Gastrocnemius medialis (tissue), 4 donors: ENCODE measurements around the gene SRGAP3. TPM values are rescaled to one million over a fixed set of nuclear protein-coding genes. Genes with fewer than 3 reads are reported as not detected.

ENCODE experiments used
- ATAC-seq, 2 donors: fragments of 150-250 bp; one replicate each; pipeline ENCODE4 v1.9.1; 2016
- DNase-seq, 2 donors: peaks; one replicate each; pipeline ENCODE4 v3.0.0-alpha.2; 2019
- H3K27ac ChIP-seq, 4 donors: fragments of 200-600 bp; sonication (generic); 1 replicate in 1 of 4; 2 replicates in 3 of 4; pipeline ENCODE4 v1.5.1; 2016 to 2018; ENCODE audit warnings: mild to moderate bottlenecking in 2 of 4, moderate library complexity in 1 of 4
- H3K27me3 ChIP-seq, 3 donors: fragments of 200-600 bp; sonication (generic) in 2 of 3; 1 replicate in 1 of 3; 2 replicates in 2 of 3; pipeline versions ENCODE4 v1.5.1 to v1.6.0; 2016 to 2019; ENCODE audit warnings: mild to moderate bottlenecking in 1 of 3, moderate library complexity in 1 of 3
- H3K36me3 ChIP-seq, 2 donors: fragments of 200-600 bp; sonication (generic) in 1 of 2; one replicate each; pipeline ENCODE4 v1.5.1; 2017 to 2018
- H3K4me1 ChIP-seq, 2 donors: fragments of 200-600 bp; sonication (generic) in 1 of 2; one replicate each; pipeline ENCODE4 v1.5.1; 2016 to 2017; ENCODE audit warnings: mild to moderate bottlenecking in 2 of 2
- H3K4me3 ChIP-seq, 4 donors: fragments of 200-600 bp; sonication (generic) in 3 of 4; 1 replicate in 1 of 4; 2 replicates in 3 of 4; pipeline ENCODE4 v1.5.1; 2016 to 2019; ENCODE audit warnings: mild to moderate bottlenecking in 2 of 4
- H3K9me3 ChIP-seq, 3 donors: fragments of 200-600 bp; sonication (generic) in 2 of 3; 1 replicate in 1 of 3; 2 replicates in 2 of 3; pipeline ENCODE4 v1.5.1; 2016 to 2019
- POLR2A ChIP-seq, 2 donors: fragments of 450-650 bp; IDR thresholded peaks; one replicate each; pipeline ENCODE4 v1.6.1; 2017; ENCODE audit warnings: antibody characterized with exemption in 2 of 2, mild to moderate bottlenecking in 2 of 2, moderate library complexity in 2 of 2
- in situ Hi-C, 4 donors: fragments of 200-750 bp; cut with MboI; loops; one replicate each; pipeline versions ENCODE4 v1.15.0 to v1.8.0; 2017; ENCODE audit warnings: low sequenced_read_pairs in 4 of 4
- intact Hi-C: fragments of 100-400 bp; cut with DNase I; formaldehyde crosslinking; loops from one replicate; pipeline ENCODE4 v1.15.1; 2023; ENCODE audit warnings: low total_unique reads
- total RNA-seq, 4 donors: library from RNA; depleted of rRNA; stranded (reverse); fragments of >200 nt; gene quantifications; one replicate each; pipeline versions ENCODE4 v1.1.0 to v1.2.3, GENCODE V29; 2016
- TF ChIP-seq, protein P1 (sequence below), 5 experiments: fragments of 450-650 bp in 3 of 5; fragments of 200-600 bp in 2 of 5; sonication (generic) in 2 of 5; IDR thresholded peaks in 4 of 5; conservative IDR thresholded peaks in 1 of 5; 1 replicate in 4 of 5; 2 replicates in 1 of 5; pipeline ENCODE4 v1.5.1; 2016 to 2019; ENCODE audit warnings: antibody characterized with exemption in 5 of 5, mild to moderate bottlenecking in 3 of 5, moderate library complexity in 3 of 5

The SRGAP3 gene
- total RNA-seq, 4 donors from 2014 or later: 1.3 to 2.3 (median 1.8) TPM

DNA sequence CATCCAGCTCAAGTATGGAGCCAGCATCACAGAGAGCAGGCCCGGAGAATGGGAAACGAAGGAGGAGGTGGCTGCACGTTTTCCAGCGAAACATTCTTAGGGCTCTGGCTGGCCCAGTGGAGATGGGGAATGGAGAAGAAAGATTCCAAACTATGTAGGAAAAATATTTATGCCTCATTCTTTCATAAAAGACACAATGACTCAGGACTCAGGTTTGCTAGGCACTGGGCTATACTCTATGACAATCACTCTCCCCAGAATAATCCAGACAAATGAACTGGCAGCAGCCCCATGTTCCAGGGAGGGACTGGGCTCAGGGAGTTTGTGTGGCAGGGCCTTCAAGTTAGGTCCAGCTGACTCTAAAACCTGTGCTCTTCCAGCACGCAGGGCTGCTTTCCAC, 175.4 kb downstream of the SRGAP3 start:
- TF ChIP-seq, protein P1, sequence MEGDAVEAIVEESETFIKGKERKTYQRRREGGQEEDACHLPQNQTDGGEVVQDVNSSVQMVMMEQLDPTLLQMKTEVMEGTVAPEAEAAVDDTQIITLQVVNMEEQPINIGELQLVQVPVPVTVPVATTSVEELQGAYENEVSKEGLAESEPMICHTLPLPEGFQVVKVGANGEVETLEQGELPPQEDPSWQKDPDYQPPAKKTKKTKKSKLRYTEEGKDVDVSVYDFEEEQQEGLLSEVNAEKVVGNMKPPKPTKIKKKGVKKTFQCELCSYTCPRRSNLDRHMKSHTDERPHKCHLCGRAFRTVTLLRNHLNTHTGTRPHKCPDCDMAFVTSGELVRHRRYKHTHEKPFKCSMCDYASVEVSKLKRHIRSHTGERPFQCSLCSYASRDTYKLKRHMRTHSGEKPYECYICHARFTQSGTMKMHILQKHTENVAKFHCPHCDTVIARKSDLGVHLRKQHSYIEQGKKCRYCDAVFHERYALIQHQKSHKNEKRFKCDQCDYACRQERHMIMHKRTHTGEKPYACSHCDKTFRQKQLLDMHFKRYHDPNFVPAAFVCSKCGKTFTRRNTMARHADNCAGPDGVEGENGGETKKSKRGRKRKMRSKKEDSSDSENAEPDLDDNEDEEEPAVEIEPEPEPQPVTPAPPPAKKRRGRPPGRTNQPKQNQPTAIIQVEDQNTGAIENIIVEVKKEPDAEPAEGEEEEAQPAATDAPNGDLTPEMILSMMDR (IDR thresholded peaks at IDR 0.05 in 4 of 5, conservative IDR thresholded peaks at IDR 0.05 in 1 of 5): no peak
- TF ChIP-seq POLR2A (IDR thresholded peaks at IDR 0.05): no peak
- H3K4me3 ChIP-seq: no peak overlapping the region
- H3K36me3 ChIP-seq: no peaks in the 10 kb centered on the region
- no peak for DNase-seq
- H3K27ac ChIP-seq: no peak overlapping the region
- H3K9me3 ChIP-seq: no peaks in the 10 kb centered on the region
- intact Hi-C loops (no loop called here), in situ Hi-C loops (loop anchor here in 1 of 4 donors (10.0 kb wide), 1 partner anchor 99 kb away; no protein-coding TSS in a partner anchor)
- no peaks in the 10 kb centered on the region for H3K27me3 ChIP-seq
- no peak for ATAC-seq
- H3K4me1 ChIP-seq: no peaks in the 10 kb centered on the region

DNA sequence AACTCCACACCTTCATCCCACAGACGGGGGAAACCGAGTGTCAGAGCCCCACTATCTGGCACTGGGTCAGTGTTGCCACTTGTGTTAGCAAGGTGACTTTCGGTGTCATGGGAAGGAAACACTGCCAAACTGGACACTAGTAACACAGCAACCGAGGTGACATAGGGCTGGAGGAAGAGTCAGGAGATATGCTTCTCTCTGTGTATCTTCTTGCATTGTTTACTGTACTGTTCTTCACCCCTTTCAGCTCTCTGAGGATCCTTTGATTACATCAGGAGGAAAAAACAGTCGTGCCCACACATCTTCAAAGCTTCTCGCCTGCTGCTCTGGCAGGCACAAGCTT, 176.8 kb downstream of the SRGAP3 start:
- TF ChIP-seq, protein P1 (IDR thresholded peaks at IDR 0.05 in 4 of 5, conservative IDR thresholded peaks at IDR 0.05 in 1 of 5): no peak
- TF ChIP-seq POLR2A (IDR thresholded peaks at IDR 0.05): no peak
- no peaks in the 10 kb centered on the region for H3K27me3 ChIP-seq
- intact Hi-C loops: no loop called here
- ATAC-seq (peak; percentile 66 to 68), DNase-seq (peak in 1 of 2 donors; percentile 18)
- no peaks in the 10 kb centered on the region for H3K36me3 ChIP-seq
- H3K9me3 ChIP-seq: no peaks in the 10 kb centered on the region
- in situ Hi-C loops: loop anchor here in 1 of 4 donors (10.0 kb wide), 1 partner anchor 98 kb away; no protein-coding TSS in a partner anchor
- no peak overlapping the region for H3K27ac ChIP-seq
- no peaks in the 10 kb centered on the region for H3K4me1 ChIP-seq
- no peak overlapping the region for H3K4me3 ChIP-seq

DNA sequence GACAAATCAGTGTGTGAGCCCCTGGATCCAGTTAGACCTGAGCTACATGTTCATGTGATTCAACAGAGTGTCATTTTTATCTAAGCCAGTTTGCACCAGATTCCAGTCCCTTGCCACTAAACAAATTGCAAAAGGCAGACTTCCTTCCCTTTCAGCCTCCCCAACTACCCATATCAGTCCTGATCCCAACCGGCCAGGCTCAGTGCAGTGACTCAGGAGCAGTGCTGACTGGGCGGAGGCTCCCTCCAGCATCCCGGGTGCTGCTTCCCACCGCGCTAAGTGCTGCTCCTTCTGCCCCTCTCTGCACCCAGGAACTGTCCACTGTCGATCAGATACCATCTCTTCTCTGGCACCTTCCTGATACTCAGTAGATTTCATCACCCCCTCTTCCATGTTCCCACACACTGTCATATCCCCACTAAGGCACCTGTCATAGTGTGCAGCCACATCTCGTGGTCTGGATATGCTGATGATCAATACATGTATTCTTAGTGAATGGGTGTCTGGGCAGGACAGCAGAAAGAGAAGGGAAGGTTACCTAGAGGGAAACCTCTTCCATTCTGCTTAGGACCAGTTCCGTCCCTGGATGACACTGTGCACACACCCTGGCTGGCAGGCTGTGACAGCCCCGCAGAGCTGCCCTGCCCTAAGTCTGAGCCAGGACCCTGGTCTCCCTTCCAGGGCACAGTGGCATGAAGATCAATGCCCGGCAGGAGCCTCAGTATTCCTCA, 177.3 kb downstream of the SRGAP3 start:
- Histone ChIP-seq H3K36me3 (no peaks in the 10 kb centered on the region), H3K9me3 (no peaks in the 10 kb centered on the region), H3K27me3 (no peaks in the 10 kb centered on the region), H3K4me3 (no peak overlapping the region), H3K4me1 (no peaks in the 10 kb centered on the region), H3K27ac (no peak overlapping the region)
- in situ Hi-C loops (loop anchor here in 1 of 4 donors (10.0 kb wide), 1 partner anchor 97 kb away; no protein-coding TSS in a partner anchor), intact Hi-C loops (no loop called here)
- TF ChIP-seq, protein P1 (IDR thresholded peaks at IDR 0.05 in 4 of 5, conservative IDR thresholded peaks at IDR 0.05 in 1 of 5): no peak
- no peak for TF ChIP-seq POLR2A (IDR thresholded peaks at IDR 0.05)
- DNase-seq (no peak), ATAC-seq (no peak)

DNA sequence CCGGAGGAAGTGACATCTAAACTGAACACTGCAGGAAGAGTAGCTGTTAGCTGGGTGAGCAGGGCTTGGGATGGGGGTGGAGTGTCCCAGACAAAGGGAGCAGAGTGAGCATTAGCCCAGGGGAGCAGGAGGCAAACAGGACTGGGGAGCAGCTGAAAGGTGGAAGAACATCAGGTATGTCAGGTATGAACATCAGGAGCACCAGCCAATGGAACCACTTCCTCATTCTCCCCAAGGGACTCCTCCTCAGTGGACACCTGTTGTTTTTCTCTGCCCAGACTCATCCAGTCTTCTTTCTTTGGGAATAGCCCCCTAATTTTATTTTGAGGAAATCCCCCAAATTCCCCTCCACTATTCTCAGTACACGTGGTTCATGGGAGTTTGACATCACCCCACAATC, 178.5 kb downstream of the SRGAP3 start:
- in situ Hi-C loops: loop anchor here in 1 of 4 donors (10.0 kb wide), 1 partner anchor 96 kb away; no protein-coding TSS in a partner anchor
- DNase-seq: no peak

More for the DNA sequence above, 178.5 kb downstream of the SRGAP3 start:
- H3K4me3 ChIP-seq: no peak overlapping the region
- H3K9me3 ChIP-seq: no peaks in the 10 kb centered on the region
- H3K36me3 ChIP-seq: no peaks in the 10 kb centered on the region
- TF ChIP-seq, protein P1 (IDR thresholded peaks at IDR 0.05 in 4 of 5, conservative IDR thresholded peaks at IDR 0.05 in 1 of 5): no peak
- TF ChIP-seq POLR2A (IDR thresholded peaks at IDR 0.05): no peak
- intact Hi-C loops: no loop called here
- no peak overlapping the region for H3K27ac ChIP-seq
- ATAC-seq: no peak
- H3K27me3 ChIP-seq: no peaks in the 10 kb centered on the region
- no peaks in the 10 kb centered on the region for H3K4me1 ChIP-seq
